GM12874 (cell line): ENCODE measurements around the gene DNAJB9.

Source experiments
- CTCF ChIP-seq: IDR thresholded peaks from 2 replicates; pipeline ENCODE4 v1.5.1; 2011; ENCODE audit warnings: low read depth, mild to moderate bottlenecking, control low read depth, low read length, moderate library complexity; ENCODE audit not compliant: insufficient read depth

The DNAJB9 gene

GRCh38 chr7:108578937-108579336, 9.3 kb downstream of the DNAJB9 start:
- no peak for TF ChIP-seq CTCF

DNA sequence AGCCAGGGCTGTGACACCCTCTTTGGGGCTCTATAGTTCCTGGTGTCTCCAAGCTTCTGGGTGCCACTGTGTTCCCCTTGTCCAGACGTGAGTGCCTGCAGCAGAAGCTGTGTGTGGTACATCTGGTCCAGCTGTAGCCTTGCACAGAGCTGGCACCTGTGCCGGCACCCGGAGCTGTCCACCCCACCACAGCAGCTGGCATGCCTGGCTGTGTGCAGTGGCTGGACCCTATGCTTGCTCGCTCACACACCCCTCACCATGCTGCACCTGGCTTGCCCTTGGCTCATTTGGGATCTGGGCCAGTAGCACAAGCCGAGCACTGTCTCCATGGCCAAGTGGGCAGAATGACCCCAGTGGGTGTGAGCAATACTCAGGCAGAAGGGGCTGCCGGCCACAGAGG, 10.6 kb downstream of the DNAJB9 start:
- TF ChIP-seq CTCF: no peak

- no peak for TF ChIP-seq CTCF
Observed at GRCh38 chr7:108581655-108582491, 12.2 kb downstream of the DNAJB9 start.

DNA sequence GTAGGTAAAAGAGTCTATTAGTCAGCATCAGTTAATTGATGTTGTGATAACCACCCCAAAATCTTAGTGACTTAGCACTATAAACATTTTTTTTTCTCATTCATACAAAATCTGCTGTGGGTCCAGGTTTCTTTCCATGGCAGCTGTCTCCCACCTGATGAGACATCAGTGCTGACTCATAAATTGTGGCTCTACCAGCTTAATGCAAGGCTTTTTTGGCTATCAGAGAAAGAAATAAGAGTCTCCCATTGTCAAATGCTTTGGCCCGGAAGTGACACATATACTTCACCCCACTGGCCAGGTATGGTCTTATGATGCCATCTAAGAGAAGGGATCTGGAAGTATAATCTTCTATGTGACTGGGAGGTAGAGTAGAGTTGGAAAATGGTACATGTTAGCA, 14.5 kb downstream of the DNAJB9 start:
- TF ChIP-seq CTCF: no peak

DNA sequence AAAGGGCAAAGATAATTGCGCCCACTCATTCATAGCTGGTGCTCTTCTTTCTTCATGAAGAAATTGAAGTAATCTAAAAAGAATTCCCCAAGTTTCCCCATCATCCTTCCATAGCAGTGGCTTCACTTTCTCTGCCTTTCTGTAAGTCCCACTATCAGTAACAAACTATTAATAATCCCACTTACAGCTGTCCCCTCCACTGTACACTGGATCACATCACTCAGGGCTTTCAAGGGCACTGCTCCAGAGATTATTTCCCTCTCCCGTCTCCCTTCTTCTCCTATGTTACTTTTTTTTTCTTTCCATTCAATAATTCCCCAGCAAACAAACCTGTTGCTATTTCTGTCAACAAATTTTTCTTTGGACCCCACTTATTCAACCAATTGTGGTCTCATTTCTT, 16.2 kb downstream of the DNAJB9 start:
- no peak for TF ChIP-seq CTCF

DNA sequence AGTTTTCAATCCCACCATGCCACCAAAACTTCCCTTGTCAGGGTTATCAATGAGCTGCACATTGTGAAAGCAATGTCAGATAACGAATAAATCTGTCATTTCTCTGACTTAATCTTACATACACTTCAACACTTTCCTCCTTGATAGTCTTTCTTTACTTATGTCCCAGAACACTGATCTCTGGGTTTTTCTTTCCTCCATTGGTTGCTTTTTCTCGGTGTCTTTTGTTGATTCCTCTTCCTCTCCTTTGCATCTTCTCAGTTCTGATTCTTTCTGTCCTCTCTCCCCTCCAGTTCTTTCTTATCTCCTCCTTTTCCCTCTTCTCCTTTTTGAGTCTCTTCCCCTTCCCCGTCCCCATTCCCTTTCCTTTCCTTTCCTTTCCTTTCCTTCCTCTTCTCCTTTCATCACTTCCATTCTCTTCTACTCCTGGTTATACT, 16.6 kb downstream of the DNAJB9 start:
- TF ChIP-seq CTCF: no peak

GRCh38 chr7:108589199-108589598, 19.5 kb downstream of the DNAJB9 start:
- no peak for TF ChIP-seq CTCF
